Germinal center (tissue), 1 donor: ENCODE measurements around the gene DBP.
"Not testable (repeated sequence)": the region's sequence is repeated elsewhere in the genome, so short reads cannot be mapped to it uniquely, and the experiment has no call there.

ENCODE experiments used
- DNase-seq: peaks from one replicate; pipeline ENCODE4 v3.0.0; 2012; ENCODE audit warnings: mixed read lengths, low spot score

The DBP gene

GRCh38 chr19:48639483-48640375 lies 2.5 kb upstream of the DBP start:
- no peak for DNase-seq

DNA sequence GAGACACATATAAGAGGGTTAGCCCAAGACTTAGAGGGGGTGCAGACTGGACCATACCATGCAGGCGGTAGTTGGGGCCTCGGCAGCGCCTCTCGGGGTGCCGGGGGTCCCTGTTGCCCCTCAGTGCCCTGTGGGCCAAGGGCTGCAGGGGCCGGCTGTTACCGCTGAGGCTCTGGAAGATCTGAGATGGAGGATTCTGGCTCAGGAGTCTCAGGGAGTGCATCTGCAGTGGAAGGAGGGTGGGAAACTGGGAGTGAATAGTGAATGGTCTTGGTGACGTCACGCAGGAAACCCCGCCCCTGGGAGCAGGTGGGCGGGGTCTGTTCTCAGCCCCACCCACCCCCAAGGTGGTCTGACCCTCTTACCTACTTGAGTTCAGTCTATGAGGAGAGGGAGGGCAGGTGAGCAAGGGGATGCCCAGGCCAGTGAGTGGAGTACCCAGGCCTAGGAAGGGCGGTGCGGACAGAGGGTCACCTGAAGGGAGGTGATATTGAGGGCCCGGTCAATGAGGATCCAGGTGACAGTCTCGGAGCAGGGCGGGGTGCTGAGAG lies 1.7 kb upstream of the DBP start:
- DNase-seq = no peak

- DNase-seq = peak; percentile 92
Measured at GRCh38 chr19:48637948-48638830, 1.0 kb upstream of the DBP start.

GRCh38 chr19:48637449-48637947 lies 319 bp upstream of the DBP start:
- DNase-seq = peak; percentile 98

DNA sequence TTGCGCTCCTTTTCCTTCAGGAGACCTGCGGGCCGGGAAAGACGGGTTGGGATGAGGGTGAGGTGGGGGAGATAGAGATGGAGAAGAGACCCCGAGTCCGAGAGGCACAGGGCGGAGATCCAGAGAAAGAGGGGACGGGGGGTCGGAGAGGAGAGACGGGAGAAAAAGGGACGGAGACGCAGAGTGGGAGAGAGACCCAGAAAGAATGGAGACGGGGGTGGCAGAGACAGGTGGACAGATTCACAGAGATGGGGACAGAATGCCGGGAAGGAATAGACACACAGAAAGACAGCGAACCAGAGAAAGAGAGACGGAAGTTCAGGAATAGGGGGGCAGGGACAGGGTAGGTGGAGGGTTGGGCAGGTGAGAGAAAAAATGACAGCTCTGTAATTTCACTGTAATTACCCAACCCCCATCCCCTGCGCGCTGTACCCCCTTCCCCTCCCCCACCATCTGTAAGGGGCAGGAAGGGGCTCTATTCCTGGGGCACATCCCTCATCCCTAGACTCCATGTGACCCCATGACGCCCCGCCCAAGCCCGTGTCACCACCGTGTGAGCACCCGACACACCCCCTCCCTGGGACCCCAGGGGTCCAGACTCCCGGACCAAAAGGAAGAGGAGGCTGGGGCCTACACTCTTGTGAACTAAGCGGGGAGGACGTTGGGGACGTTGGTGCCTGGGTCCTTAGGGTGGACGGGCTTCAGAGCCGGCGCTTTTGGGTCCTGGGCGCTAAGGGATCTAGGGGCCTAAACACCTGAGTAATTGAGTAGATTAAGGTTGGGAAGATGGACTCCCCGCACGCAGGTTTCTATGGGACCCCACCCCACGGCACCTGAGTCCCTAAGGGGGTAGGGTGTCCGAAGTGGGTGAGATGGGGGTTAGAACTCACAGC lies 967 bp downstream of the DBP start:
- no peak for DNase-seq

DNA sequence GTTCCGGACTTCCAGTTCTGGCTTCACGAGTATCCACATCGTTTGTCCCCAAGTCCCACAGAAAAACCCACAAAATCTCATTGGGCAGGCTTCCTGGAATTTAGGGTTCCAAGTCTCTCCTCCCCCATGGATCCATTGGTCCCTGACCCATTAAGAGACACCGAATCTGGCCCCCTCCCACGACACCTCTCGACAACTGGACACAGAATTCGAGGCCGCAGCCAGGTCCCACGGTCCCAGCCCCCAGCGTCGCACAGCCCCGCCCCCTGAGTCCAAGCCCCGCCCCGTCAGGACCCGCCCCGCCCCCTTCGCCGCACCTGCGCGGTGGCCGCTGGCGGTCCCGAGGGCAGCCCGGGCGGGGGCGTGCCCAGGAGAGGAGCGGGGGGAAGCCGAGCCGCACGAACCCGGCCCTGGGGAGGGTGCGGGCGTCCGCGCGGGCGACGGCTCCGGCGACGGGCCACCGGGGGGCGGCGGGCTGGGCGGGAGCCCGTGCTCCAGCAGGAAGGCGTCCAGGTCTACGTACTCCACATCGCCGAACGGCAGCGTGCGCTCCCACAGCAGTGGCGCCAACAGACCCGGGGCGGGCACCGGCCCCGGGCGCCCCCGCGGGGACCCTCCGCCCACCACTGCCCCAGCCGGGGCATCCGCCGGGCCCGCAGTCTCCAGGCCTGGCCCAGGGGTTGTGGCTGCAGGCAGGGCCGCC lies 1.8 kb downstream of the DBP start:
- peak; percentile 87 for DNase-seq

GRCh38 chr19:48634424-48635262 lies 2.5 kb downstream of the DBP start:
- DNase-seq = peak; percentile 80

- no peak for DNase-seq
Measured at GRCh38 chr19:48634036-48634342, 3.2 kb downstream of the DBP start.

DNA sequence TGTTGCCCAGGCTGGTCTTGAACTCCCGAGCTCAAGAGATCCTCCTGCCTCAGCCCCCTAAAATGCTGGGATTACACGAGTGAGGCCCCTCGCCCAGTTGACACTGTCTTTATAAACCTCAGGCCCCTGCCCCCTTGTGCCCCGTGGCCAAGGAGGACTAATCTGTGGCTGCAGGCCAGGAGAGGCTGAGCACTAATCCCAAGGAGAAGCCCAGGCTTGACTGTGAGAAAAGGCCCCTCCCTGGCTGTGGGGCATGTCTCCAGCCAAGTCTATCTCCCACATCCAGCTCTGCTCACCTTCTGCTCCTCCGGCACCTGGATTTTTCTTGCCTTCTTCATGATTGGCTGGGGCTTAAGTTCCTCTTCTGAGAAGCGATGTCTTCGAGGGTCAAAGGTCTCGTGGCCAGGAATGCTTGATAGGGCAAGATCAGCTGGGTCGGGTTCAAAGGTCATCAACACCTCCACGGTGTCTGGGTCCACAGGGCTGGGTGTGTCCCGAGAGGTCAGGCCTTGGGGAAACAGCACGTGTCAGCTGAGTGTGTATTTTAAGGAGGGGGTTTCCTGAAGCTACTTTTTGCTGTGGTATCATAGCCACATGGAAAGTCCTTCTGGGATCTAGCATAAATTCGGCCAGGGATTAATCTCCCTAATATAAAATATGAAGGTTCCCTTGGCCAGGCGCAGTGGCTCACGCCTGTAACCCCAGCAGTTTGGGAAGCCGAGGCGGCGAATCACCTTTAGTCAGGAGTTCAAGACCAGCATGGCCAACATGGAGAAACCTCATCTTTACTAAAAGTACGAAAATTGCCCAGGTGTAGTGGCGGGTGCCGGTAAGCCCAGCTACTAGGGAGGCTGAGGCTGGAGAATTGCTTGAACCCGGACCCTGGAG lies 3.8 kb downstream of the DBP start:
- no peak for DNase-seq

- DNase-seq = no peak
Measured at GRCh38 chr19:48632692-48633147, 4.5 kb downstream of the DBP start.

DNA sequence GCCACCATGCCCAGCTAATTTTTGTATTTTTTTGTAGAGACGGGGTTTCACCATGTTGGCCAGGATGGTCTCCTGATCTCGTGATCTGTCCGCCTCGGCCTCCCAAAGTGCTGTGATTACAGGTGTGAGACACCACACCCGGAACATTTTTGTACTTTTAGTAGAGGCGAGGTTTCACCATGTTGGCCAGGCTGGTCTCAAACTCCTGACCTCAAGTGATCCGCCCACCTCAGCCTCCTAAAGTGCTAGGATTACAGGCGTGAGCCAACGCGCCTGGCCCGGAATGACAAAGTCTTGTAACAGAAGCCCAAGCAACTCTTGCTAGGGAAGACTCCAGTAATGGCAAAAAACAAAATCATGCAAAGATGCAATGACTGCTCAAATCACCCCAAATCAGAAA lies 4.9 kb downstream of the DBP start:
- not testable (repeated sequence) for DNase-seq

- DNase-seq = no peak
Measured at GRCh38 chr19:48631225-48631624, 6.0 kb downstream of the DBP start.

GRCh38 chr19:48630296-48631063 lies 6.7 kb downstream of the DBP start:
- no peak for DNase-seq

- DNase-seq = no peak
Measured at GRCh38 chr19:48629599-48630295, 7.4 kb downstream of the DBP start.

DNA sequence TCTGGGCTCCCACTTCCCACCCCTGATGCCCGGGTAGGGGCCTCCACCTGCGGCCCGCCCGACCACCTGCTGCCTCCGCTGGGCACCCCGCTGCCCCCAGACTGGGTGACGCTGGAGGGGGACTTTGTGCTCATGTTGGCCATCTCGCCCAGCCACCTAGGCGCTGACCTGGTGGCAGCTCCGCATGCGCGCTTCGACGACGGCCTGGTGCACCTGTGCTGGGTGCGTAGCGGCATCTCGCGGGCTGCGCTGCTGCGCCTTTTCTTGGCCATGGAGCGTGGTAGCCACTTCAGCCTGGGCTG lies 7.9 kb downstream of the DBP start:
- DNase-seq = no peak

DNA sequence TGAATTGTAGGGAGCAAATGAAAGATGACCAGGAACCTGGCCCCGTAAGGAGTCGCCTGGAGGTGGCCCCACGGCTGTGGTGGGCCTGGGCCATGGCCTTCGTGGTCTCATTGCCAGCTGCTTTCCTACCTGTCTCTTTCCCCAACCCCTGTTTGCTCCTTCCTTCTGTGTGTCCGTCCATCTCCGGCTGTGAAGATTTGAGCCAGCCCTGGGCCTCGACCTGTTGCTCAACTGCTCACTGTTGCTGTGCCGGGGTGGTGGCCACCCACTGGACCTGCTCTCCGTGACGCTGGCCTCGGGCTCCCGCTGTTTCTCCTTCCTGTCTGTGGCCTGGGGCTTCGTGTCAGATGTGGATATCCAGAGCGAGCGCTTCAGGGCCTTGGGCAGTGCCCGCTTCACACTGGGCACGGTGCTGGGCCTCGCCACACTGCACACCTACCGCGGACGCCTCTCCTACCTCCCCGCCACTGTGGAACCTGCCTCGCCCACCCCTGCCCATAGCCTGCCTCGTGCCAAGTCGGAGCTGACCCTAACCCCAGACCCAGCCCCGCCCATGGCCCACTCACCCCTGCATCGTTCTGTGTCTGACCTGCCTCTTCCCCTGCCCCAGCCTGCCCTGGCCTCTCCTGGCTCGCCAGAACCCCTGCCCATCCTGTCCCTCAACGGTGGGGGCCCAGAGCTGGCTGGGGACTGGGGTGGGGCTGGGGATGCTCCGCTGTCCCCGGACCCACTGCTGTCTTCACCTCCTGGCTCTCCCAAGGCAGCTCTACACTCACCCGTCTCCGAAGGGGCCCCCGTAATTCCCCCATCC lies 8.5 kb downstream of the DBP start:
- no peak for DNase-seq

- DNase-seq = no peak
Measured at GRCh38 chr19:48627865-48628314, 9.3 kb downstream of the DBP start.
